Stimulated activated naive CD8-positive, alpha-beta T cell treated with anti-CD3 and anti-CD28 coated beads, Interleukin-15, Interleukin-2, amounts not matched to agents 100 ng/mL and 50 ng/mL, for 24 hours (primary cell): ENCODE data around the gene ZIC1.

Experiments used
- H3K27ac Mint-ChIP-seq: one replicate; pipeline ENCODE4 v1.8.0; 2021; ENCODE audit warnings: mild to moderate bottlenecking, mixed read lengths
- H3K27me3 Mint-ChIP-seq: one replicate; pipeline ENCODE4 v1.8.0; 2021; ENCODE audit warnings: mixed read lengths
- H3K36me3 Mint-ChIP-seq: one replicate; pipeline ENCODE4 v1.8.0; 2021; ENCODE audit warnings: low read depth, mixed read lengths
- H3K4me1 Mint-ChIP-seq: one replicate; pipeline ENCODE4 v1.8.0; 2021; ENCODE audit warnings: low read depth, mixed read lengths
- H3K4me3 Mint-ChIP-seq: one replicate; pipeline ENCODE4 v1.8.0; 2021; ENCODE audit warnings: mild to moderate bottlenecking, mixed read lengths
- H3K9me3 Mint-ChIP-seq: one replicate; pipeline ENCODE4 v1.8.0; 2021; ENCODE audit warnings: mixed read lengths

The ZIC1 gene

GRCh38 chr3:147417551-147418295 lies 8.6 kb downstream of the ZIC1 start:
- peaks cover 9% of the 10 kb centered on the region for H3K9me3 Mint-ChIP-seq
- H3K27me3 Mint-ChIP-seq = peaks cover 89% of the 10 kb centered on the region
- no peak overlapping the region for H3K4me3 Mint-ChIP-seq
- H3K4me1 Mint-ChIP-seq = peaks cover 11% of the 10 kb centered on the region
- no peak overlapping the region for H3K27ac Mint-ChIP-seq
- H3K36me3 Mint-ChIP-seq = peaks cover 6% of the 10 kb centered on the region

GRCh38 chr3:147418371-147418781 lies 9.2 kb downstream of the ZIC1 start:
- peaks cover 9% of the 10 kb centered on the region for H3K9me3 Mint-ChIP-seq
- no peak overlapping the region for H3K27ac Mint-ChIP-seq
- peaks cover 8% of the 10 kb centered on the region for H3K4me1 Mint-ChIP-seq
- H3K27me3 Mint-ChIP-seq = peaks cover 89% of the 10 kb centered on the region
- H3K4me3 Mint-ChIP-seq = no peak overlapping the region
- peaks cover 6% of the 10 kb centered on the region for H3K36me3 Mint-ChIP-seq

- no peak overlapping the region for H3K4me3 Mint-ChIP-seq
- peaks cover 9% of the 10 kb centered on the region for H3K9me3 Mint-ChIP-seq
- peaks cover 90% of the 10 kb centered on the region for H3K27me3 Mint-ChIP-seq
- peaks cover 6% of the 10 kb centered on the region for H3K36me3 Mint-ChIP-seq
- H3K4me1 Mint-ChIP-seq = peaks cover 4% of the 10 kb centered on the region
- H3K27ac Mint-ChIP-seq = no peak overlapping the region
Measured at GRCh38 chr3:147418808-147419701, 9.9 kb downstream of the ZIC1 start.

GRCh38 chr3:147419781-147420224 lies 10.6 kb downstream of the ZIC1 start:
- Mint-ChIP-seq H3K36me3 (peaks cover 6% of the 10 kb centered on the region), H3K9me3 (peaks cover 9% of the 10 kb centered on the region), H3K4me3 (no peak overlapping the region), H3K27me3 (peaks cover 87% of the 10 kb centered on the region), H3K4me1 (peaks cover 4% of the 10 kb centered on the region), H3K27ac (no peak overlapping the region)

- H3K9me3 Mint-ChIP-seq = peaks cover 9% of the 10 kb centered on the region
- peaks cover 87% of the 10 kb centered on the region for H3K27me3 Mint-ChIP-seq
- H3K4me3 Mint-ChIP-seq = no peak overlapping the region
- peaks cover 6% of the 10 kb centered on the region for H3K36me3 Mint-ChIP-seq
- H3K27ac Mint-ChIP-seq = no peak overlapping the region
- H3K4me1 Mint-ChIP-seq = peaks cover 4% of the 10 kb centered on the region
Measured at GRCh38 chr3:147420353-147421183, 11.4 kb downstream of the ZIC1 start.

- Mint-ChIP-seq H3K27me3 (peaks cover 80% of the 10 kb centered on the region), H3K27ac (no peak overlapping the region), H3K9me3 (peaks cover 9% of the 10 kb centered on the region), H3K4me1 (peaks cover 4% of the 10 kb centered on the region), H3K4me3 (no peak overlapping the region), H3K36me3 (peaks cover 6% of the 10 kb centered on the region)
Measured at GRCh38 chr3:147421184-147421912, 12.2 kb downstream of the ZIC1 start.

- no peak overlapping the region for H3K27ac Mint-ChIP-seq
- H3K4me1 Mint-ChIP-seq = peaks cover 4% of the 10 kb centered on the region
- peaks cover 73% of the 10 kb centered on the region for H3K27me3 Mint-ChIP-seq
- H3K9me3 Mint-ChIP-seq = peaks cover 9% of the 10 kb centered on the region
- H3K4me3 Mint-ChIP-seq = no peak overlapping the region
- H3K36me3 Mint-ChIP-seq = peaks cover 6% of the 10 kb centered on the region
Measured at GRCh38 chr3:147422196-147422595, 13.0 kb downstream of the ZIC1 start.

- Mint-ChIP-seq H3K36me3 (peaks cover 6% of the 10 kb centered on the region), H3K9me3 (peaks cover 7% of the 10 kb centered on the region), H3K4me3 (no peak overlapping the region), H3K27ac (no peak overlapping the region), H3K4me1 (peaks cover 4% of the 10 kb centered on the region), H3K27me3 (peaks cover 70% of the 10 kb centered on the region)
Measured at GRCh38 chr3:147422601-147423536, 13.7 kb downstream of the ZIC1 start.

GRCh38 chr3:147423537-147423797 lies 14.3 kb downstream of the ZIC1 start:
- no peak overlapping the region for H3K4me3 Mint-ChIP-seq
- no peak overlapping the region for H3K27ac Mint-ChIP-seq
- H3K36me3 Mint-ChIP-seq = peaks cover 6% of the 10 kb centered on the region
- peaks cover 6% of the 10 kb centered on the region for H3K9me3 Mint-ChIP-seq
- peaks cover 4% of the 10 kb centered on the region for H3K4me1 Mint-ChIP-seq
- peaks cover 65% of the 10 kb centered on the region for H3K27me3 Mint-ChIP-seq

GRCh38 chr3:147423798-147424580 lies 14.8 kb downstream of the ZIC1 start:
- Mint-ChIP-seq H3K4me1 (peaks cover 4% of the 10 kb centered on the region), H3K27me3 (peaks cover 59% of the 10 kb centered on the region), H3K36me3 (peaks cover 6% of the 10 kb centered on the region), H3K4me3 (no peak overlapping the region), H3K9me3 (peaks cover 6% of the 10 kb centered on the region), H3K27ac (no peak overlapping the region)

GRCh38 chr3:147424581-147425387 lies 15.6 kb downstream of the ZIC1 start:
- H3K27me3 Mint-ChIP-seq = peaks cover 54% of the 10 kb centered on the region

GRCh38 chr3:147425388-147425850 lies 16.3 kb downstream of the ZIC1 start:
- no peak overlapping the region for H3K27ac Mint-ChIP-seq
- peaks cover 6% of the 10 kb centered on the region for H3K9me3 Mint-ChIP-seq
- H3K36me3 Mint-ChIP-seq = no peaks in the 10 kb centered on the region
- no peak overlapping the region for H3K4me3 Mint-ChIP-seq
- H3K27me3 Mint-ChIP-seq = peaks cover 48% of the 10 kb centered on the region
- no peaks in the 10 kb centered on the region for H3K4me1 Mint-ChIP-seq

More at GRCh38 chr3:147424581-147425387, 15.6 kb downstream of the ZIC1 start:
- Mint-ChIP-seq H3K36me3 (peaks cover 3% of the 10 kb centered on the region), H3K27ac (no peak overlapping the region), H3K9me3 (peaks cover 6% of the 10 kb centered on the region), H3K4me1 (peaks cover under 1% of the 10 kb centered on the region), H3K4me3 (no peak overlapping the region)
